ENCODE measurements around the gene CACNB4.
"Not testable (repeated sequence)": the region's sequence is repeated elsewhere in the genome, so short reads cannot be mapped to it uniquely, and the experiment has no call there.

The CACNB4 gene

GRCh38 chr2:152015552-152015951 is 83.3 kb downstream of the CACNB4 start:
- no peak for DNase-seq

DNA sequence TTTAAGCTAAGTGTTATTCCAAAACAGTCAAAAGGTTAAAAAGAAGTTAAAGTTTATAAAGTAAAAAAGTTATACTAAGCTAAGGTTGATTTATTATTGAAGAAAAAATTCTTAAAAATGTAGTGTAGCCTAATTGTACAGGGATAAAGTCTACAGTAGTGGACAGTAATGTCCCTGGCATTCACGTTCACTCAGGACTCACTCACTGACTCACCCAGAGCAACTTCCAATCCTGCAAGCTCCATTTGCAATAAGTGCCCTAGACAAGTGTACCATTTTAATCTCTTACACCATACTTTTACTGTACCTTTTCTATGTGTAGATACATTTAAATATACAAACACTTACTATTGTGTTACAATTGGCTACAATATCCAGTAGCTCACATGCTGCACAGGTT is 86.1 kb downstream of the CACNB4 start:
- DNase-seq = no peak

DNA sequence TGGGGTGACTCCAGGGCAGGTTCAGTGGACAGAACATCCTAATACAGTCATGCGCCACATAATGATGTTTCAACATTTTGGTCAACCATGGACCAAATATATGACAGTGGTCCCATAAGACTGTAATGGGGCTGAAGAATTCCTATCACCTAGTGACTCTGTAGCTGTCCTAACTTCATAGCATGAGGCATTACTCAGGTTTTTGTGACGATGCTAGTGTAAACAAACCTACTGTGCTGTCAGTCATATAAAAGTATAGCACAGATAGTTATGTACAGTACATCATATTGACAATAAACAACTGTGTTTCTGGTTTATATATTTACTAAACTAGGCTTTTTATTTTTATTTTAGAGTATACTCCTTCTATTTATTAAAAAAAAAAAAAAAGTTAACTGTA is 87.1 kb downstream of the CACNB4 start:
- DNase-seq = no peak

DNA sequence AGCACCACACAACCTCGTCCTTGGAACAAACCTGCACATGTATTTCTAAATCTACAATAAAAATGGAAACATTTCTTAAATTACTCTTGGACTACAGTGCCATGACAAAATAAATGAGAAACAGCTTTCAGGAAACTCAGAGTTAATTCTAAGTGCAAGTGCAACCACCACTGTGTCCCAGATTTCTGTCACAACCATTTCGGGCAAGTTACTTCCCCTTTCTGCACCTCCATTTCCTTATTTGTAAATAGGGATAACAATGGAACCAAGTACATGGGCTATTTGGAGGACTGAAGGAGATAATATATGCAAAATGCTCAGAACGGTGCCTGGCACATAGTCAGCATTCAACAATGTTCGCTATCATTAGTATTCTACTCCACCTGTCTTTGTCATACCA is 93.2 kb downstream of the CACNB4 start:
- no peak for DNase-seq

- not testable (repeated sequence) for DNase-seq
Measured at GRCh38 chr2:152003283-152003682, 95.6 kb downstream of the CACNB4 start.

DNA sequence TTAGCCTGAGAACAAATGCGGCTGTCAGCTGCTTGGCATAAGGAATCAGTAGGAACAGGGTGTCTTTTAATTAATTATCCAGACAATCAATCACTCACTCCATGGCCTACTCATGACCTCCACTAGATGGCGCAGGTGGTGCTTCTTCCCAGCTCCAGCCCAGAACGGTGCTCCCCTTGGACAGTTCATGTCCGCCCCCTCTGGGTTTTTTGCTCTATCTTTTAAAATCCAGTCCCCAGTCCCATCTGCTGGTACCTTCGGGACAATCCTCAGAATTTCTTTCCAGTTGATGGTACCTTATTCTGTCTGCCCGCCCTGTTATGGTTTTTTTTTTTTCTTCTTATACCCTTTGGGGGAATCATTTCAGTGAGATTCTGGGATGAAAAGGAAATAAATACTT is 99.8 kb downstream of the CACNB4 start:
- peak; percentile 29 for DNase-seq

DNA sequence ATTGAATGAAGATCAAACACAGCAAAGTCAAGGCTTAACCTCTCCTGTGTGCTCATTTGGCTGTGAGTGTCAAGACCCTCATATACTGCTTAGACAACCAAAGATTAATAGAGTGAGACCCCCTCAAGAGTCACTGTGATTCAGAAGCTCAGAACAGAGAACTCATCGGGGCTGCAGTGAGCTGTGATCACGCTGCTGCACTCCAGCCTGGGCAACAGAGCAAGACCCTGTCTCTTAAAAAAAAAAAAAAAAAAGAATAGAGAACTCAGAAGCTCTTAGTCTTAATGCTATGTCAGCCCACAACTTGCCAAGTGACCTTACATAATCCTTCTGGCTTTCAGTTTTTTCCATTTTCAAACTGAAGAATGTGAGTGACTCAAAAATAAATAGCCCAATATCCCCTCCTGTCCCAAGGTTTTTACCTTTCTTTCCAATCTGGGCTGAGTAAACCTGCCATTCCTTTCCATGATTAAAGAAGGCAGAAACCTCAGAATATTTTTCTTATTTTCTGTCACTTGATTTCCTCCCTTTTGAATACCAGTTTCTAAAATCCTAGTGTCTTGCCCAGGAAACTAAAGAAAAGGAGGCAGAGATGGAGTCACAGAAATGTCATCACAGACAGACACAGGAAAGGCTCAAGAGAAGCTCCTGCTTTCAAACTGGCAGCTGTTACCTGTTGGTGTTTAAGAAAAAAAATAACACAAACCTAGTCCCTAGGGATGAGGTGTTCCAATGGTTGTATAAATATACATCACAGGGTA is 102.4 kb downstream of the CACNB4 start:
- DNase-seq = no peak

DNA sequence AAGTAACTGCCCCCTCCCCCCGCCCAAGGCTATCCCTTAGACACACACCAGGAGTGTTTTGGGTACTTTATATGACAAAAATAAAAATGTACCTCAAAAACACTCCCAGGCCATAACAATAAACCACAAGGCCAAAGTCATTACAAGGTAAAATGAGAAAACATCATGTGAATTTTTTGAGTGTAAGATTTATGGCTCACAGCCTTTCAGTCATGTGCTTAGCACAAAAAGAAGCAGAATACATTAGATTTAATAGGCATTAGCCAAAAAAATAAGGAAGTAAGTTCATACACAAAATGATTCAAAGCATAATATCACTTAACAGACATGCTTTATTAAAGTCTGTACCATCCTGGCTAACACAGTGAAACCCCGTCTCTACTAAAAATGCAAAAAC is 103.7 kb downstream of the CACNB4 start:
- DNase-seq = no peak

DNA sequence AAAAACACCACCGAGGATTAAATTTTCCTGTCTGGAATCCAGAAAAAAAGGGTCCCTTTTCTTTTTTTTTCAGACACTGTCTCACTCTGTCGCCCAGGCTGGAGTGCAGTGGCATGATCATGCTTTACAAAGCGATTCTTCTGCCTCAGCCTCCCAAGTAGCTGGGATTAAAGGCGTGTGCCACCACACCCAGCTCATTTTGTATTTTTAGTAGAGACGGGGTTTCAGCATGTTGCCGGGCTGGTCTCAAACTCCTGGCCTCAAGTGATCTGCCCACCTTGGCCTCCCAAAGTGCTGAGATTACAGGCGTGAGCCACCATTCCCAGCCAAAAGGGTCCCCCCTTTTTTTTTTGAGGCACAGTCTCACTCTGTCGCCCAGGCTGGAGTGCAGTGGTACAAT is 104.7 kb downstream of the CACNB4 start:
- DNase-seq = not testable (repeated sequence)

GRCh38 chr2:151991010-151991409 is 107.8 kb downstream of the CACNB4 start:
- DNase-seq = no peak

GRCh38 chr2:151989378-151989777 is 109.5 kb downstream of the CACNB4 start:
- DNase-seq = no peak

DNA sequence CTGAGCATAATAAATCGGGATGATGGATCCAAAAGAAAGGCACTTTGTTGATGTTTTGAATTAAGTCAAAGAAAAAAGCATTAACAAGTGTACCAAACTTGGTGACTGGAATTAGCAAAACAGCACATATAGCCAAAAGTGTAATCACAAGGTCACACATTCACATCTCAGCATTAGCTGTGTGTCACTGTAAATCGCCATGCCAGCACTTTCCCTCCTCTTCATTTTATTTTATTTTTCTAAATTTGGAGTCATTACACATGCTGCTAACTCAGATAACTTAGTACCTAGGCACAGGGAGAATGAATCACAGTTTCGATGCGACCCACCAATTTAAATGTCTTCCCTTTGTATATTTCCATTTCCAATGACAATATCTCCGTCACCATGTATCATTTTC is 111.4 kb downstream of the CACNB4 start:
- DNase-seq = no peak

DNA sequence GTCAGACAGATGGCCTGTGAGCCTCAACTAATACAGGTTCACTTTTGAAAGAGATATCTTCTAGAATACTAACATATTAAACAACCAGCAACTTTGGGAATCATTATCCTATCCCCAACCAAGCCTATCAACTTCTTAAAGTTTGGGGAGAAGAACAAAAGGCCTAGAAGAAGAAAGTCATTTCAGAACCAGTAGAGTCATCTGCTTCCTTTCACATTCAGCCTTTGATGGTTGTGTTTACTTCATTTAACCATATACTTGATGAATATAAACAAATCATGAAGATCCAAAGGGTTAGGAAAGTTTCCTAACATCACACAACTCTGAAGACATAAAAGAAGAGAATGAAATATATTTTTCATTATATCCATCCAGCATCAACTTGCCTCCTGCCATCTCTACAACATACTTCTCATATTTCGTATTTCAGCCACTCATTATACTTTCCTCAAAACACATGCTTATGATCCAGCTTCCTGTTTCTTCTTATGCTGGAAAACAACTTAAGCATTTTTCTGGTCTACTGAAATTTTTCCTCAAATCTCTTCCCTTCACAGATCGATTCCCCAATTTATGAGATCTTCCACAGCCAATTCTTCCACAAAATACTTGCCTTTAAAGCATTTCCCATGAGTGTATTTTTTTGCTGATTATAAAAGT is 114.3 kb downstream of the CACNB4 start:
- no peak for DNase-seq

GRCh38 chr2:151983221-151983620 is 115.6 kb downstream of the CACNB4 start:
- DNase-seq = no peak

- no peak for DNase-seq
Measured at GRCh38 chr2:151981886-151982285, 117.0 kb downstream of the CACNB4 start.

- no peak for DNase-seq
Measured at GRCh38 chr2:151979694-151980093, 119.2 kb downstream of the CACNB4 start.

DNA sequence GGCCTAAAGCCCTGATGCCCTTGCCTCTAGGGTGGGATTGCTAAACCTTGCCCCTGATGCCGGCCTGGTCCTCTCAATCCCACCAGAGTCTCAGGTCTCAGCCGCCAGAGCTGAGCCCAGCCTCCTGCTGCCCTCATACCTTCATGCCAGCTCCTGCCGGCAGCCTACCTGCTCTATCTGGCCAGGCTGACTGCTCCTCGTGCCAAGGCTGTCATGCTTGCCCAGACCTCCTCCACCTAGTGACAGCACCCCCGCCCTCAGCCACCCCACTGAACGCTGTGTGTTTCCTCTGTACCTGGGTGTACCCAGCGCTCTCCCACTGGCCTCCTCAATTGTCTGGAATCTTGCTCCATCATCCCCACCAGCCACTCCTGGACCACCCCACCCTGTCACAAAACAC is 120.1 kb downstream of the CACNB4 start:
- DNase-seq = no peak

GRCh38 chr2:151977631-151978030 is 121.2 kb downstream of the CACNB4 start:
- DNase-seq = no peak

DNA sequence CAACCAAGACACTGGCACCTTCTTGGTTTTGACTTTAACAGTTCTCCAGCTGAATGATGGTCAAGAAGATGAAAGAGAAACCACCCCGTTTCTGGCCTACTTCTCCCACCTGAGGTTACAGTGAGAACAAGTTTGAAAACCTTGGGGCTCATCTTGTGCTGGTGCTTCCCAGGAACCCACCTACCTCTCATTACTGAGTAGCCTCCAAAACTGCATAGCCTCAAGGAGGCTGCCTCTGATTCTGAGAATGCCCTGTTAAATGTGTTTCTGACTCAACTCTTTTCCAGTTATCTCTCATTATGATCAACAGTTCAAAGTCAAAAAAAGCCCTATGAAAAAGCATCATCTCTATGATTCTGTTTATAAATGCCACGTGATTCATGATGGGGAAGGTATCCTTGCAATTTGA is 121.9 kb downstream of the CACNB4 start:
- no peak for DNase-seq

DNA sequence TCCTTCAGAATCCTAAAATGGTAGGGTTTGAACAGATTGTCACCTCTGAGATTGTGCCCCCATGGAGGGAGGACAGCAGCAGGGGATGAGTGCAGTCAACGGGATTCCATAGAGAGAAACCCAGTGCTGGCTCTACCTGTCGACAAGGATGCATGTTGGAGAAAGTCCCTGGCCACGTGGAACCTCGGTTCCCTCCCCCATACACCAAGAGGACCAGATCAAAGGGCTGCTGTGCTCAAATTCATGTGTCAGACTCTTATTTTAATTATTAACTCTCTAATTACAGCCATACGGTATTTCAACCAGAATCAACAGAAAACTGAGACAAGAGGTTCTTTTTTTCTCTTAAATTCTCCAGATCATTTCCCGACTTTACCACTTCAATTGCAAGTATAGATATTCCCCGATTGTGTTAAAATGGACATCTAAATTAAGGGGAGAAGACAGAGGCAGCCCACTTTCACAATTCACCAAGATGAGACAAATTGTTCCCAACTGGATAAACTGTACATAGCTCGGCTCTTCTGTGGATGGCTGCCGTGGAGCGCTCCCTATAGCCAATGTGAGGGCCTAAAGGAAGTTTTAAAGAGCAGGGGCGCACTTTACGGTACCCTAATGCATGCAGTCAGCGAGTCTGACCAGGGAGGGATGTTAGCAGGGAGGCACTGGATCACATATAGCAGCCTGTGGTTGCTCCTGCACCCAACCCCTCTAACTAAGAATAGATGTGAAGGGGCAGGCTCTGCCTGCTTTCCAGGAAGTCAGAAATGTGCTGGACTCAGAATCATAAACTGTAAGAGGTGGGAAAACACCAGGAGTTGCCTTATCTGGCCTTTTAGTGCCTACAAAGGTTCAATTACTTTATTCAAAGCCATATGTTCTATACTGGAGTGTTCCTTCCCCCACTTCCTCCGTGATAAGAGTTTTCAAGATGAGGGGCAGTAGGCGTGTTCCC is 123.1 kb downstream of the CACNB4 start:
- DNase-seq = no peak

DNA sequence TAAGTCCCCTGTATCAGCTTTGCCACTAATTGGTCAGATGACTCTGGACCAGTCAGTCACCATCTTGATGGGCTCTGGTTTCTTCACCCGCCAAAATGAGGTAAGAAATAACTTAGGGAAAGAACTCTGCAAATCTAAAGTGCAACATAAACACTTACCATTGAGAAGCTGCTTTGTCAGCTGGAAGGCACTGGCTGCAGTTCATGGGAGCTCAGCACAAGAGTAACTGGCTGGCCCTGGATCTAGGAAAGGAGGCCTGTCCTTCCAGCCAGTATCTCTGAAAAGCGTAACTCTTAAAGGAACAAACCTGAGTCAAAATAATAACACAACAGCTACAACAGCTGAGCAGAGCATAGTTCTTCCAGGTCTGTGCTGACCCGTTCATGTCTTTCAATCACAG is 123.9 kb downstream of the CACNB4 start:
- DNase-seq = no peak

DNA sequence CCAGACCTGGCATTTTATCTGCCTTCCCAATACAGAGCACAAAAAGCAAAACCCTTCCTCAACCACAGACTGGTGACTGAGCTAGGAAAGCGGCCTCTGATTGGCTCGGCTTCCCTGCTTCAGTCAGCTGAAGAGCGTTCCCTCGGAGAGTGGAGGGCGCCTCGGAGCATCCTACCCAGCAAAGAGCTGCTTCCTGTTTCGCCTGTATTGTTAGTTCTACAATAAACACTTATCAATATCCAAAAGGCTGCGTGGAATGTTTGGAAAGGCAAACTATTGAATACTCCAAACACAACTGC is 125.0 kb downstream of the CACNB4 start:
- peak; percentile 64 for DNase-seq

GRCh38 chr2:151973013-151973900 is 125.6 kb downstream of the CACNB4 start:
- DNase-seq = no peak
